OCI-LY1 (cell line): ENCODE data around the gene FAU.

ENCODE experiments used
- EZH2 ChIP-seq: fragments of 200-600 bp; sonication (generic), shearing (Covaris generic); IDR thresholded peaks from 2 replicates; pipeline ENCODE4 v1.8.0; 2017; ENCODE audit warnings: borderline replicate concordance, mixed run types, mild to moderate bottlenecking, antibody characterized with exemption, low read length, moderate library complexity, mixed read lengths
- TF ChIP-seq, protein P1 (sequence below): fragments of 200-600 bp; sonication (generic), shearing (Covaris generic); IDR thresholded peaks from 2 replicates; pipeline ENCODE4 v1.5.1; 2017; ENCODE audit warnings: mild to moderate bottlenecking, antibody characterized with exemption, low read length, moderate library complexity, mixed read lengths

- TF ChIP-seq, protein P1, sequence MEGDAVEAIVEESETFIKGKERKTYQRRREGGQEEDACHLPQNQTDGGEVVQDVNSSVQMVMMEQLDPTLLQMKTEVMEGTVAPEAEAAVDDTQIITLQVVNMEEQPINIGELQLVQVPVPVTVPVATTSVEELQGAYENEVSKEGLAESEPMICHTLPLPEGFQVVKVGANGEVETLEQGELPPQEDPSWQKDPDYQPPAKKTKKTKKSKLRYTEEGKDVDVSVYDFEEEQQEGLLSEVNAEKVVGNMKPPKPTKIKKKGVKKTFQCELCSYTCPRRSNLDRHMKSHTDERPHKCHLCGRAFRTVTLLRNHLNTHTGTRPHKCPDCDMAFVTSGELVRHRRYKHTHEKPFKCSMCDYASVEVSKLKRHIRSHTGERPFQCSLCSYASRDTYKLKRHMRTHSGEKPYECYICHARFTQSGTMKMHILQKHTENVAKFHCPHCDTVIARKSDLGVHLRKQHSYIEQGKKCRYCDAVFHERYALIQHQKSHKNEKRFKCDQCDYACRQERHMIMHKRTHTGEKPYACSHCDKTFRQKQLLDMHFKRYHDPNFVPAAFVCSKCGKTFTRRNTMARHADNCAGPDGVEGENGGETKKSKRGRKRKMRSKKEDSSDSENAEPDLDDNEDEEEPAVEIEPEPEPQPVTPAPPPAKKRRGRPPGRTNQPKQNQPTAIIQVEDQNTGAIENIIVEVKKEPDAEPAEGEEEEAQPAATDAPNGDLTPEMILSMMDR = no peak
- no peak for TF ChIP-seq EZH2
Measured at GRCh38 chr11:65084598-65085375, 37.1 kb downstream of the FAU start.
